NCI-H2107 treated with DMSO at 0.1 percent for 48 hours (cell line): ENCODE data around the gene PARP15.
"Not testable (repeated sequence)": the region's sequence is repeated elsewhere in the genome, so short reads cannot be mapped to it uniquely, and the experiment has no call there.

Source experiments
- DNase-seq: peaks from one replicate; lab custom pipeline; 2025; ENCODE audit not compliant: unreplicated experiment; lab: John Stamatoyannopoulos, UW

Gene PARP15

GRCh38 chr3:122662505-122662904, 85.1 kb downstream of the PARP15 start:
- no peak for DNase-seq

- DNase-seq: no peak
Measured at GRCh38 chr3:122665226-122665786, 87.9 kb downstream of the PARP15 start.

- no peak for DNase-seq
Measured at GRCh38 chr3:122665881-122666280, 88.4 kb downstream of the PARP15 start.

- no peak for DNase-seq
Measured at GRCh38 chr3:122668930-122669730, 91.7 kb downstream of the PARP15 start.

GRCh38 chr3:122671553-122671952, 94.1 kb downstream of the PARP15 start:
- DNase-seq: no peak

GRCh38 chr3:122674339-122674738, 96.9 kb downstream of the PARP15 start:
- no peak for DNase-seq

- no peak for DNase-seq
Measured at GRCh38 chr3:122676759-122677158, 99.3 kb downstream of the PARP15 start.

- DNase-seq: no peak
Measured at GRCh38 chr3:122677216-122677615, 99.8 kb downstream of the PARP15 start.

- DNase-seq: no peak
Measured at GRCh38 chr3:122678506-122678905, 101.1 kb downstream of the PARP15 start.

GRCh38 chr3:122679085-122679881, 101.8 kb downstream of the PARP15 start:
- peak; percentile 89 for DNase-seq

GRCh38 chr3:122679882-122680474, 102.5 kb downstream of the PARP15 start:
- peak; percentile 62 for DNase-seq

- DNase-seq: peak; percentile 34
Measured at GRCh38 chr3:122680475-122681283, 103.2 kb downstream of the PARP15 start, which contains the start of gene PARP14. Gene PARP14 (plus strand): TSS chr3:122680839. CDS start chr3:122680884, 45 bp downstream.

- peak; percentile 7 for DNase-seq
Measured at GRCh38 chr3:122681284-122681973, 104.0 kb downstream of the PARP15 start.

GRCh38 chr3:122681974-122682409, 104.5 kb downstream of the PARP15 start:
- DNase-seq: no peak

GRCh38 chr3:122682778-122683411, 105.4 kb downstream of the PARP15 start:
- DNase-seq: not testable (repeated sequence)

- DNase-seq: no peak
Measured at GRCh38 chr3:122687298-122687697, 109.8 kb downstream of the PARP15 start.
